ENCODE results near the gene IL3RA. TPM values are rescaled to one million over a fixed set of nuclear protein-coding genes. Genes with fewer than 3 reads are reported as not detected.
"Not testable (repeated sequence)": the region's sequence is repeated elsewhere in the genome, so short reads cannot be mapped to it uniquely, and the experiment has no call there.

Gene IL3RA
- total RNA-seq, 1 donor from 2014 or later, result 17.5 TPM

- intact Hi-C loops (cut with DNase I), result loop anchor here (1.0 kb wide), 1 partner anchor 58 kb away; the partner anchor contains the start of gene ASMTL
- peak; percentile 54 for DNase-seq (ENCODE audit: low spot score)
- ATAC-seq, result no peak
Measured at GRCh38 chrX:1393871-1394615, 57.5 kb downstream of the IL3RA start.

DNA sequence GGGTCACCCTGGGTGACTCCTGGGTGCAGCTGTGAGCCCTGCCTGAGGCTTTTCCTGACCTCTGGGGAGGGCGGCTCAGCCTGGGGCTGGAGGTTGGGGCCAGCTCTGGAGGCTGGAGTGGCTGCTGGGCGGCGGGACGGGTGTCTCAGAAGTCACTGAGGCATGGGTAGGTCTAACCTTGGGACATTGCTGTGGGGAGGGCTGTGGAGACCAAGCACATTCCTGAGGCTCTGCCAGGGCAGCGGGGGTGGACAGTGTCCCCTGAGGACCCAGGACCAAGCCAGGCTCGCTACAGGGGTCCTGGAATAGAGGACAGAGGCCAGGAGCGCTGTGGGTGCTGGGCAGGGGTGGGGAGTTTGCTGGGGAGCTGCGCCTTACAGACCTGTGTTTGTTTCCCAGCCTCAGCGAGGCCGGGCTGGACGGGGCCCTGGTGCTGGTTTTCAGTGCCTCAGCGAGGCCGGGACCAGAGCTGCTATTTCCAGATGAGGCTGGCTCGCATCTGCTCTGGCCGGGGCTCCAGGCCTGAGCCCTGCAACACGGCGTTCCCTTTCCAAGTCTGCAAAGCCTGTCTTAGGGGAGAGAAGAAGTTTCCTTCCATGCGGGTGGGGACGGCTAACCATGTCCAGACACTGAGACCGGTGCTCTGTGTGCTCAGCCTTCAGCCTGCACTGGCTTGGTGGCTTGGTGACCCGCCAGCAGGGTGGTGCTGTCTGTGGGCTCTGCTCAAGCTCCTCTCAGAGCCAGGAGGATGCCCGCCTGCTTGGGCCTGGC is 58.3 kb downstream of the IL3RA start:
- no peak for ATAC-seq
- peak; percentile 58 for DNase-seq (ENCODE audit: low spot score)

GRCh38 chrX:1395646-1396216 is 59.1 kb downstream of the IL3RA start:
- intact Hi-C loops (cut with DNase I), result no loop called here
- DNase-seq (ENCODE audit: low spot score) (no peak), ATAC-seq (no peak)

More for the DNA sequence above, 58.3 kb downstream of the IL3RA start:
- intact Hi-C loops (cut with DNase I), result loop anchor here (1.0 kb wide), 1 partner anchor 57 kb away; the partner anchor contains the start of gene ASMTL

GRCh38 chrX:1397001-1397400 is 60.4 kb downstream of the IL3RA start:
- peak; percentile 56 for DNase-seq (ENCODE audit: low spot score)
- intact Hi-C loops (cut with DNase I), result no loop called here
- ATAC-seq, result no peak

DNA sequence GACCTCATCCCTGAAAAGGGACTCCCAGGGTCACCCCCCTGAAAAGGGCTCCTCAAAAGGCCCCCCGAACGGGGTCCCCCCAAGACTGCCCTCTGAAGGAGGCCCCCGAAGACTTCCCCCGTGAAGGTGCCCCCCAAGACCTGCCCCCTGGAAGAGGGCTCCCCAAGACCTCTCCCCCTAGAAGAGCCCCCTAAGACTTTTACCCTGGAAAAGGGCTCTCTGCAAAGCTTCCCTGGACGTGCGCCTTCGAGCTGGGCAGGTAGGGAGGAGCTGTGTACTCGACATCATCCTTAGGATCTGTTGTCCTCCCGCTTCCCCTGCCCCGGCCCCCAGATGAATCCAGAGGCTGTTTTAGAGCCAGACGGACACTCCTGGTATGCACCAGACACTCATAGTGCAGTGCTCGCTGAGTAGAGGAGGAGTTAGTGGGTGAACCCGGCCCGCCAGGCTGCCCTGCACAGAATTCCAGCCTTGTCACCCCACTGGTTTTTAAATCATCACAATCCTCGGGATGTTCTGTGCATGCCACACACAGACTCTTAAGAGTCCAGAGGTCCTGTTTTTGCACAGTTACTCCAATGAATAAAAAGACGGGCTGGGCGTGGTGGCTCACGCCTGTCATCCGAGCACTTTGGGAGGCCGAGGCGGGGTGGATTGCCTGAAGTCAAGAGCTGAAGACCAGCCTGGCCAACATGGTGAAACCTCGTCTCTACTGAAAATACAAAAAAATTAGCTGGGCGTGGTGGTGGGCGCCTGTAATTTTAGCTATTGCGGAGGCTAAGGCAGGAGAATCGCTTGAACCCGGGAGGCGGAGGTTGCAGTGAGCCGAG is 61.1 kb downstream of the IL3RA start:
- ATAC-seq (no peak), DNase-seq (ENCODE audit: low spot score) (peak; percentile 53)
- intact Hi-C loops (cut with DNase I), result no loop called here

DNA sequence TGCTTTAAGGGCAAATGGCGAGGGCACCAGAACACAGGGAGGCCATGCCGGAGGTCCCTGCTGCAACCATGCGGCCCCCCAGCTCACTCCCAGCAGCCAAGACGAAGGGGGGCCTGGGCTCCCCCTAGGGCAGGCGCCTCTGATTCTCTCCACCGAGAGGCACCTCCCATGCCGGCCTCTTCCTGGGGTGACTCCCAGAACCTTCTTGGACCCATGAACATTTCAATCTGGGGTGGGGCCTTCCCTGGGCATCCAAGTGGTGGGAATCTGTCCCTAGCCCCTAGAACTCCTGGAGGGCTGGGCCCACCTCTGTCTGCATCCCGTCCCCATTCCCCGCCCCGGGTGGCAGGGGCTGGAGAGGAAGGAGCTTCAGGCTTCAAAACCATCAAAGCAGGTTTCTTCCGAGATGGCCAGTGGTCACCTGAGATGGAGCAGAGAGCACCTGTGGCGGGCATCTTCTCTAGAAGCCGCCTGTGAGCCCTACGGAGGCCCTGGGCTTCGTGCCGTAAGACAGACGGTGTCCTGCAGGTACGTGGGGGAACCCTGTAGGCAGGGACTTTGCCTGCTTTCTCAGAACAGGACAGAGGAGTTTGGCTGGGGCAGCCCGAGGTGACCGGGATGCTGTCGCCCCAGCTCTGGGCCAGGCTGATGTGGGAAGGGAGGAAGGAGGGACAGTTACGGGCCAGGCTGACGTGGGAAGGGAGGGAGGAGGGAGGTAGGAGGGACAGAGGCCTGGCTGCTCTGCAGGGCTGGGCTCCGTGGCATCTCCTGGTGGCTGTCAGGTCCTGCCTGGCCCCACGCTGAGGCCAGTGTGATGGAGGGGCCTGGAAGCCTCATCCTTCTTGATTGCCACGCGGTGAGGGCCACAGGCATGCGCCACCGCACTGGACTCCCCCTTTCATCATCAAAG is 62.1 kb downstream of the IL3RA start:
- no peak for ATAC-seq
- intact Hi-C loops (cut with DNase I), result no loop called here
- DNase-seq (ENCODE audit: low spot score), result peak; percentile 55

- intact Hi-C loops (cut with DNase I), result no loop called here
- DNase-seq (ENCODE audit: low spot score) (peak; percentile 32), ATAC-seq (no peak)
Measured at GRCh38 chrX:1400049-1400448, 63.5 kb downstream of the IL3RA start.

DNA sequence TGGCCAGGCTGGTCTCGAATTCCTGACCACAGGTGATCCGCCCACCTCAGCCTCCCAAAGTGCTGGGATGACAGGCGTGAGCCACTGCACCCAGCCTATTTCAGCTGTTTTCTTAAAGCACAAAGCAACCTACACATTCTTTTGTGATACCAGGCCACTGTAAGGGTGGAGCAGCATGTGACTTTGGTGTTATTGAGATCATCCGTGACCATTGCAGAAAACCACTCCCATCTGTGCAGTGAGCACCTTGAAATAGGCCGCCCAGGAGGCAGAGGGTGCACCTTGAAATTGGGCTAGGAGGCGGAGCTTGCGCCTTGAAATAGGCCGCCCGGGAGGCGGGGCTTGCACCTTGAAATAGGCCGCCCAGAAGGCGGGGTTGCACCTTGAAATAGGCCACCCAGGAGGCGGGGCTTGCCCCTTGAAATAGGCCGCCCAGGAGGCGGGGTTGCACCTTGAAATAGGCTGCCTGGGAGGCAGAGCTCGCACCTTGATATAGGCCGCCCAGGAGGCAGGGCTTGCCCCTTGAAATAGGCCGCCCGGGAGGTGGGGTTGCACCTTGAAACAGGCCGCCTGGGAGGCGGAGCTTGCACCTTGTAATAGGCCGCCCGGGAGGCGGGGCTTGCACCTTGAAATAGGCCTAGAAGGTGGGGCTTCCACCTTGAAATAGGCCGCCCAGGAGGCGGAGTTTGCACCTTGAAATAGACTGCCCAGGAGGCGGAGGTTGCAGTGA is 64.3 kb downstream of the IL3RA start:
- no peak for ATAC-seq
- intact Hi-C loops (cut with DNase I), result no loop called here
- DNase-seq (ENCODE audit: low spot score), result peak; percentile 56

DNA sequence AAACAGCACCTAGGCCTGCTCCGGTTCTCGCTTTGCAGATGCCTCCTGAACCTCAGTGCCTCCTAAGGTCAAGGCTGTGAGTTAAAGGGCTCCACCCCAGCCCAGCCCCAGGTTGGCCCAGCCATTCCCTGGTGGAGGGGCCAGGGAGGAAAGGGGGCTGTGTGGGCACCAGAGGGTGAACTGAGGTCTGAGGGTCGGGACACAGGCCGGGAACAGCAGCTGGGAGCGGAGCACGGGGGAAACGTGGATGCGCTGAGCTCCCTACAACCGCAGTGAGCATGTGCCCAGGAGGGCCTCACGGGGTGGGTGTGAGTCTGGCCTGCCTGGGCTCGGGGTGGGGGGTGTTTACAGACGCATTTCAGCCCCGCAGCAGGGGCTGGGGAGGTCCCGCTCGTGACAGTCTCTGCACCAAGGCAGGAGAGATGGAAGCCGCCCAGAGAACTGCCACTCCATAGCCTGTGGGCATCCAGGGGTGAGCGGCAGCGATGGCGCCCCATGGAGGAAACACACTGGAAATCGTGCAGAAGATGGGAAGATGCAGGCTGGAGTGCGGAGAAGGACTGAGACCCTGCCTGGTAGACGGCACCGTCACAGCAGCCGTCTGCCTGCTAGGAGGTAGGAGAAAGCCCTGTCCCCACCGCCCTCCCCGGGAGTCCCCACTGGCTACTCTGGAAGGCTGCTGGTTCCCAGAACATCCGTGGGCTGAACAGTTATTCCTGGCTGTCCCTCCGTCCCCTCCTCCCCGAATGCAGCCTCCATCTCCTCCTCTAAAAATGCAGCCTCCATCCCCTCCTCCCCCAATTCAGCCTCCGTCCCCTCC is 65.2 kb downstream of the IL3RA start:
- peak; percentile 52 for DNase-seq (ENCODE audit: low spot score)
- intact Hi-C loops (cut with DNase I), result no loop called here
- peak; percentile 39 for ATAC-seq

DNA sequence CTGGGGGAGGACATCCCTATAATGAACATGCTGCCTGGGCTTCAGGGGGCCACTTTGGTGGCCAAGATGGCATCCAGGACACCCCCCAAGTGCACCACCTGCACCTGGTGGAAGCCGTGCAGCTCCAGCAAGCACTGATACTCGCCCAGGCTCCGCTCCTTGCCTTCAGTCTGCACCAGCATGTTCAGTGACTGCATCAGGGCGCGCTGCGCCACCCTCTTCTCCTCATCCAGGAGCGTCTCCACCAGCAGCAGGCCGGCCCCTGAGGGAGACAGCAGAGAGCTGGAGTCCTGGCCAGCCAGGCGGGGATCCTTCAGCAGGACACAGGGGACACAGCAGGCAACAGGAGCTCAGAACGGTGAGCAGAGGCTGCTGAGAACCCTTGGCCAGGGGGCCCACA is 66.6 kb downstream of the IL3RA start:
- ATAC-seq (no peak), DNase-seq (ENCODE audit: low spot score) (peak; percentile 51)
- intact Hi-C loops (cut with DNase I), result no loop called here

DNA sequence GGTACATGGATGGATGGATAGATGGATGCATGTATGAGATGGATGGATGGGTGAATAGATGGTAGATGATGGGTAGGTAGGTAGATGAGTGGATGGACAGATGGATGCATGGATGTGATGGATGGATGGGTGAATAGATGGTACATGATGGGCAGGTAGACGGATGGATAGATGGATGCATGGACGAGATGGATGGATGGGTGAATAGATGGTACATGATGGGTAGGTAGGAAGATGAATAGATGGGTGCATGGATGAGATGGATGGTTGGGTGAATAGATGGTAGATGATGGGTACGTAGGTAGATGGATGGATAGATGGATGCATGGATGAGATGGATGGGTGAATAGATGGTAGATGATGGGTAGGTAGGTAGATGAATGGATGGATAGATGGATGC is 67.3 kb downstream of the IL3RA start:
- DNase-seq (ENCODE audit: low spot score); intact Hi-C loops (cut with DNase I); ATAC-seq: not testable (repeated sequence)

GRCh38 chrX:1405769-1406168 is 69.2 kb downstream of the IL3RA start:
- DNase-seq (ENCODE audit: low spot score); ATAC-seq; intact Hi-C loops (cut with DNase I): not testable (repeated sequence)

- DNase-seq (ENCODE audit: low spot score), result no peak
- intact Hi-C loops (cut with DNase I), result no loop called here
- no peak for ATAC-seq
Measured at GRCh38 chrX:1407035-1407434, 70.5 kb downstream of the IL3RA start.

DNA sequence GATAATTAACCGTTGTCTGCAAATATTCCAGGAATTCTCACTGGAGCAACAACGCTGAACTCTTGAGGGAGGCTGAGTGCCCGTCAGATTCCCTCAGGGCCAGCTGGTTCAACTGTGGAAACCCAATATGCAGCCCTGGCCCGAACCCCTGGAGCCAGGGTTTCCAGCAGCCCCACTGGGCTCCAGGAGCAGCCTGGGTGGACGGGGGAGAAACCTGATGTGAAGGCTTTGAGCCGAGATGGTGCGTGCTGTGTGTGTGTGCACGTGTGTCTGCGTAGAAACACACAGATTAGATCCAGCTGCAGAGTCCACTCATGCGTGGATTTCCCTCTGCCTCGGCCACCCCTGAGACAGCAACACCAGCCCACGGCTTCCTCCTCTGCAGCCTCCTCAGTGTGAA is 74.7 kb downstream of the IL3RA start:
- peak; percentile 17 for ATAC-seq
- intact Hi-C loops (cut with DNase I), result no loop called here
- peak; percentile 46 for DNase-seq (ENCODE audit: low spot score)

GRCh38 chrX:1412551-1413161 is 76.1 kb downstream of the IL3RA start:
- ATAC-seq, result no peak
- peak; percentile 49 for DNase-seq (ENCODE audit: low spot score)
- intact Hi-C loops (cut with DNase I), result no loop called here

- DNase-seq (ENCODE audit: low spot score) (no peak), ATAC-seq (no peak)
- intact Hi-C loops (cut with DNase I), result no loop called here
Measured at GRCh38 chrX:1416327-1416784, 79.8 kb downstream of the IL3RA start.

All from sciatic nerve (tissue), 2 donors.